Skeletal muscle tissue (tissue), 4 donors: ENCODE measurements around the gene TMEM255B. TPM values are rescaled to one million over a fixed set of nuclear protein-coding genes. Genes with fewer than 3 reads are reported as not detected.

ENCODE experiments used
- H3K27ac ChIP-seq: one replicate; pipeline ENCODE4 v1.7.0; 2013; ENCODE audit warnings: mild to moderate bottlenecking, low read depth, low read length, inconsistent platforms
- H3K27me3 ChIP-seq, 3 donors: one replicate each; pipeline ENCODE4 v1.7.0; 2013; ENCODE audit warnings: low read length in 3 of 3; ENCODE audit not compliant: control insufficient read depth in 3 of 3, insufficient read depth in 3 of 3
- H3K36me3 ChIP-seq, 3 donors: one replicate each; pipeline ENCODE4 v1.7.0; 2013; ENCODE audit warnings: low read length in 3 of 3; ENCODE audit not compliant: control insufficient read depth in 3 of 3, insufficient read depth in 3 of 3
- H3K4me1 ChIP-seq, 3 donors: one replicate each; pipeline ENCODE4 v1.7.0; 2013; ENCODE audit warnings: low read length in 3 of 3, mild to moderate bottlenecking in 3 of 3; ENCODE audit not compliant: control insufficient read depth in 3 of 3, insufficient read depth in 3 of 3
- H3K4me3 ChIP-seq, 3 donors: one replicate each; pipeline ENCODE4 v1.7.0; 2013; ENCODE audit warnings: low read length in 3 of 3
- H3K9ac ChIP-seq, 3 donors: one replicate each; pipeline ENCODE4 v1.7.0; 2013; ENCODE audit warnings: low read length in 3 of 3, mild to moderate bottlenecking in 3 of 3, moderate library complexity in 2 of 3, low read depth in 1 of 3
- H3K9me3 ChIP-seq, 3 donors: one replicate each; pipeline ENCODE4 v1.7.0; 2013; ENCODE audit warnings: low read length in 3 of 3; ENCODE audit not compliant: control insufficient read depth in 3 of 3
- total RNA-seq: library from RNA; depleted of rRNA; stranded (reverse); fragments of >200 nt; gene quantifications from one replicate; pipeline ENCODE4 v1.2.3, GENCODE V29; 2014
- donor health status: Osteomylitis.

The TMEM255B gene
- total RNA-seq, 1 donor from 2014 or later: 2.6 TPM

- Histone ChIP-seq H3K4me1 (peaks cover 0 to 2% (median 0%) of the 10 kb centered on the region in 3 donors), H3K9me3 (peaks cover 6 to 8% (median 7%) of the 10 kb centered on the region in 3 donors)
Observed at GRCh38 chr13:113806526-113806925, 47.5 kb downstream of the TMEM255B start.

DNA sequence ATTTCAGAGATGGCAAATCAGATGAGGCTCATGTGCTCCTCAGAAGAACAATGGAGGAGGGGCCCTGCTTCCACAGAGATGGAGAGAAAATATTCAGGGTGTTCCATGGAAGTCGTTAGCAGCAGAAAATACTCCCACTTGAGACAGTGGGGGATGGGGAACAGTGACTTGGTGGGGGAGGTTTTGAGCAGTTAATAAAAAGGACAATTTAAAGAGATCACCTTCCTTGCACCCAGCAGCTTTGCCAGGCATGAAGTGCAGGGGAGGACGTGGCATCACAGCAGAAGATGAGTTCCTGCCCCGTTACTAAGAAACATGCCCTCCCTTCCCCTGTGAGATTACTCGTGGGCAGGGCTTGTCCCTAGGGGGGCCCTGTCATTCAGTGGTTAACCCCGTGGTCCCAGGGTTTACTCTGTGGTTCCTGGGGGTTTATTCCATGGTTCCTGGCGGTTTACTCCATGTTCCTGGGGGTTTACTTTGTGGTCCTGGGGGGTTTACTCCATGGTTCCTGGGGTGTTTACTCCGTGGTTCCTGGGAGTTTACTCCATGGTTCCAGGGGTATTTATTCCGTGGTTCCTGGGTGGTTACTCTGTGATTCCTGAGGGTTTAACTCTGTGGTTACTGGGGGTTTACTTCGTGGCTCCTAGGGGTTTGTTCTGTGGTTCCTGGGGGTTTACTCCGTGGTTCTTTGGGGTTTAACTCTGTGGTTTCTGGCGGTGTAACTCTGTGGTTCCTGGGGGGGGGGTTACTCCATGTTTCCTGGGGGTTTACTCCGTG lies 49.2 kb downstream of the TMEM255B start:
- H3K4me3 ChIP-seq: no peak overlapping the region
- peaks cover 0 to 6% (median 0%) of the 10 kb centered on the region in 3 donors for H3K27me3 ChIP-seq
- H3K36me3 ChIP-seq: no peaks in the 10 kb centered on the region
- peaks cover 6 to 8% (median 7%) of the 10 kb centered on the region in 3 donors for H3K9me3 ChIP-seq
- H3K4me1 ChIP-seq: no peaks in the 10 kb centered on the region
- no peak overlapping the region for H3K9ac ChIP-seq
- H3K27ac ChIP-seq: no peak overlapping the region

More at GRCh38 chr13:113806526-113806925, 47.5 kb downstream of the TMEM255B start:
- H3K27ac ChIP-seq: no peak overlapping the region
- H3K4me3 ChIP-seq: no peak overlapping the region
- H3K27me3 ChIP-seq: no peaks in the 10 kb centered on the region
- no peak overlapping the region for H3K9ac ChIP-seq
- H3K36me3 ChIP-seq: no peaks in the 10 kb centered on the region

- no peak overlapping the region for H3K4me3 ChIP-seq
- H3K27me3 ChIP-seq: peaks cover 0 to 8% (median 0%) of the 10 kb centered on the region in 3 donors
- no peak overlapping the region for H3K9ac ChIP-seq
- peaks cover 6 to 8% (median 7%) of the 10 kb centered on the region in 3 donors for H3K9me3 ChIP-seq
- no peaks in the 10 kb centered on the region for H3K4me1 ChIP-seq
- H3K27ac ChIP-seq: no peak overlapping the region
- no peaks in the 10 kb centered on the region for H3K36me3 ChIP-seq
Observed at GRCh38 chr13:113809934-113810333, 50.9 kb downstream of the TMEM255B start.

- H3K27ac ChIP-seq: no peak overlapping the region
- H3K36me3 ChIP-seq: no peaks in the 10 kb centered on the region
Observed at GRCh38 chr13:113810640-113811039, 51.6 kb downstream of the TMEM255B start.

GRCh38 chr13:113811081-113811928 lies 52.3 kb downstream of the TMEM255B start:
- peaks cover 0 to 9% (median 0%) of the 10 kb centered on the region in 3 donors for H3K27me3 ChIP-seq
- peaks cover 4 to 7% (median 5%) of the 10 kb centered on the region in 3 donors for H3K4me1 ChIP-seq
- H3K9ac ChIP-seq: no peak overlapping the region
- no peaks in the 10 kb centered on the region for H3K36me3 ChIP-seq
- no peak overlapping the region for H3K27ac ChIP-seq
- no peak overlapping the region for H3K4me3 ChIP-seq
- peaks cover 6 to 8% (median 7%) of the 10 kb centered on the region in 3 donors for H3K9me3 ChIP-seq

More at GRCh38 chr13:113810640-113811039, 51.6 kb downstream of the TMEM255B start:
- peaks cover 6 to 8% (median 7%) of the 10 kb centered on the region in 3 donors for H3K9me3 ChIP-seq
- H3K9ac ChIP-seq: no peak overlapping the region
- no peak overlapping the region for H3K4me3 ChIP-seq
- peaks cover 0 to 9% (median 0%) of the 10 kb centered on the region in 3 donors for H3K27me3 ChIP-seq
- peaks cover 0 to under 1% (median 0%) of the 10 kb centered on the region in 3 donors for H3K4me1 ChIP-seq

- Histone ChIP-seq H3K9ac (no peak overlapping the region), H3K36me3 (no peaks in the 10 kb centered on the region), H3K27ac (no peak overlapping the region), H3K27me3 (peaks cover 0 to 9% (median 0%) of the 10 kb centered on the region in 3 donors), H3K9me3 (peaks cover 6 to 8% (median 7%) of the 10 kb centered on the region in 3 donors), H3K4me1 (peaks cover 7 to 15% (median 11%) of the 10 kb centered on the region in 3 donors), H3K4me3 (no peak overlapping the region)
Observed at GRCh38 chr13:113812178-113813040, 53.4 kb downstream of the TMEM255B start.

DNA sequence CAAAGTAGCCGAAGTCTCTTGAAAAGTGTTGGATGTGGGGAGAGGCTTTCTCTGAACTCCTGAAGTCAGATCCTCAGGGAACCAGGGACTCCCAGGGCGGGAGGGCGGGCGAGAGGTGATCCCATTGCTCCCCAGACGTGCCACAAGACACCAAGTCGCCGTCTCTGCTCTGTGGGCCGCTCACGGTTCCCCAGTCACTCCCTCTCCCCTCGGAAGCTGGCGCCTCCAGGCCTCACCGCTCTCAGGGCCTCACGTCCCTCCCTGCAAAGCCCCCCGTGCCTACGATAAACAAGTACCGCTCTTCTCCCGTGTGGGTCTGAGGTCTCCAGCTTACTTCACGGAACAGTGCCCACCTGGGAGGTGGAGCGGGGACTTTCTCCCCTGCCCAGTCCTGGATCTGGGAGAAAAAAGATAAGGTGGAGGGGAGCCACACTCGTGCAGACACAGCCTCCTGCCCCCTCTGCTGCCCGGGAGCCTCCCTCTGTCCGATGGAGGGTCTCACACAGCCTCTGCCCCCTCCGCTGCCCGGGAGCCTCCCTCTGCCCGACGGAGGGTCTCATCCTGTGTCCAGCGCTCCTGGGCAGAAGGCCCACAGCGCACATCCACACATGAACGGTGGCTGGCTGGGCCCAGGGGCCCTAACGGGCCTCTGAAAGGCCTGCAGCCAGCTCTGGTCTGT lies 54.2 kb downstream of the TMEM255B start:
- no peak overlapping the region for H3K27ac ChIP-seq

DNA sequence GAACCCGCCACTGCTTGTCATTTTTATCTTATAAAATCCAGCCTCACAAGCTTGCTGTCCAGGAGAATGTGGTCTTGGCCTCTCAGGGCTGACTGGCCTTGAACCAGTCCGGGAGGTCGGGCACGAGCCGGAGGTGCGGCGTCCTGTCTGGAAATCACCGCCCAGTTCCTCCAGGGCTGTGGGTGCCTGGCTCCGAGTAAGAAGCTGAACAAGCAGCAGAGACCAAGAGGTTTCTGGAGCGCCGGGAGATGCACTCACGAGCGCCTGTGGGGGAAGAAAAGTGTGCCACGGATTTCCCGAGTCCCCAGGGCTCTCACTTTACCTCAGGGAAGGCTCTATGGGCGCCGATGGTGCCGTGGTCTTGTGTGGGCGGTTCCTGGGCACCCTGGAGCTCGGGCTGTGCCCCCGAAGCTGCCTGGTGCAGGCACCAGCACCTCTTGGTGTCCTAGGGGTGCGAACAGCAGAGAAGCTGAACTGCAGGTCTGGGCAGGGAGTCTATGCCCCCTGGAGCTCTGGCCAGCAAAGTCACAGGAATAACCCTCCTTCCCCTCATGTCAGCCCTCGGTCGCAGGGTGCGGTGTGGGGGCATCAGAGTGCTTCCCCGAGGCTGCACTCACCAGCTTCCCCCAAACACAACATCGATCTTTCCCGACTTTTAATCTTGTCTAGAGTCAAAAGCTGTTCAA lies 54.9 kb downstream of the TMEM255B start:
- Histone ChIP-seq H3K36me3 (no peaks in the 10 kb centered on the region), H3K27me3 (peaks cover 0 to 9% (median 0%) of the 10 kb centered on the region in 3 donors), H3K9me3 (peaks cover 0 to 4% (median 0%) of the 10 kb centered on the region in 3 donors), H3K9ac (peak overlapping the region in 1 of 3 donors; percentile 40), H3K4me1 (peaks cover 11 to 23% (median 22%) of the 10 kb centered on the region in 3 donors), H3K4me3 (no peak overlapping the region), H3K27ac (peak overlapping the region; percentile 18)

More for the DNA sequence above, 54.2 kb downstream of the TMEM255B start:
- Histone ChIP-seq H3K4me1 (peaks cover 11 to 20% (median 16%) of the 10 kb centered on the region in 3 donors), H3K36me3 (no peaks in the 10 kb centered on the region), H3K27me3 (peaks cover 0 to 9% (median 0%) of the 10 kb centered on the region in 3 donors), H3K4me3 (no peak overlapping the region), H3K9ac (no peak overlapping the region), H3K9me3 (peaks cover 3 to 7% (median 5%) of the 10 kb centered on the region in 3 donors)
